ENCODE results near the gene COL4A6.

DNA sequence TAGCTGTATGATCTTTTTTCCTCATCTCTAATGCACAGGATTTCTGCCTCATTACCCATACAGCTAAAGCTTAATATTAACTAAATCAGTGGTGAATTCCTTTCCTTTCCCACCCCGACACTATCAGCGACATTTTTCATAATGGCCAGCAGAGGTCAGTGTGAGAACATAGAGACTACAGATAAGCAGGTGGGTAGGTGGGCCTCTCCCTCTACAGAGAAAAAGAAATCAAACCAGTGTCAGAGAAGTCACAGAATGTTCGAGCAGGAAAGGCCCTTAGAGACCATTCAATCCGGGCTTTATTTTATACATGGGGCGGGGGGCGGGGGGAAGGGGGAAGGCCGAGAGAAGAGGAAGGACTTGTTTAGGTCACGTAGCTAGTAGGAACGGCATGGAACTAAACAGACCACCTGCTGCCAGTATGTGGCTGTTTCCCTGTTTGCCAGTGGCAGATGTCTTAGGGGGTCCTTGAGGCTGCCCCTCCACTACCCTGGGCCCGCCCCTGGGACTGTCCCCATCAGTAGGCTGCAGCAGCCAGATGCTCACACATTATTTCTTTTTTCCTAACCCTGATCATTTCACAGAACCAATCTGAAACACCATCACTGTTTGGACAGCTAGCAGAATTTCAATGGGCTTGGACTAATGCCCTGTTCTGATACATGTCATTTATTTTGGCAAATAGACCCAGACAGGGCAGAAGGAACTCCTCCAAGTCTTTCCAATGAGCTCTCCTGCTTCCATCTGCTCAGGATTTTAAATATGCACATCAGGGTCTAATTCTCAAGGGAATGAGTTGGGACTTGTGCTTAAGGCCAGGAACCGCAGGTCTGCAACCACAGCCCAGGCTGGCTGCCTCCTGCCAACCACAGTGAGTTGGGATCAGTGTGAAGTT is 213.2 kb downstream of the COL4A6 start:
- TF ChIP-seq POLR2A (IDR thresholded peaks at IDR 0.05): no peak
- TF ChIP-seq, protein P1, sequence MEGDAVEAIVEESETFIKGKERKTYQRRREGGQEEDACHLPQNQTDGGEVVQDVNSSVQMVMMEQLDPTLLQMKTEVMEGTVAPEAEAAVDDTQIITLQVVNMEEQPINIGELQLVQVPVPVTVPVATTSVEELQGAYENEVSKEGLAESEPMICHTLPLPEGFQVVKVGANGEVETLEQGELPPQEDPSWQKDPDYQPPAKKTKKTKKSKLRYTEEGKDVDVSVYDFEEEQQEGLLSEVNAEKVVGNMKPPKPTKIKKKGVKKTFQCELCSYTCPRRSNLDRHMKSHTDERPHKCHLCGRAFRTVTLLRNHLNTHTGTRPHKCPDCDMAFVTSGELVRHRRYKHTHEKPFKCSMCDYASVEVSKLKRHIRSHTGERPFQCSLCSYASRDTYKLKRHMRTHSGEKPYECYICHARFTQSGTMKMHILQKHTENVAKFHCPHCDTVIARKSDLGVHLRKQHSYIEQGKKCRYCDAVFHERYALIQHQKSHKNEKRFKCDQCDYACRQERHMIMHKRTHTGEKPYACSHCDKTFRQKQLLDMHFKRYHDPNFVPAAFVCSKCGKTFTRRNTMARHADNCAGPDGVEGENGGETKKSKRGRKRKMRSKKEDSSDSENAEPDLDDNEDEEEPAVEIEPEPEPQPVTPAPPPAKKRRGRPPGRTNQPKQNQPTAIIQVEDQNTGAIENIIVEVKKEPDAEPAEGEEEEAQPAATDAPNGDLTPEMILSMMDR (IDR thresholded peaks at IDR 0.05): peak; percentile 27 to 57 (median 41)

Measured in adrenal gland (tissue), 5 donors.